MCF 10A (cell line): ENCODE data around the gene ASB2. TPM values are rescaled to one million over a fixed set of nuclear protein-coding genes. Genes with fewer than 3 reads are reported as not detected.
A peak's percentile ranks its signal among the peaks of the same experiment; 100 is the strongest.

Experiments used
- BruUV-seq: library from RNA; stranded (reverse); fragments of 400-500 nt; replicated peaks from 2 replicates; lab custom pipeline; 2021; lab: Mats Ljungman, UMichigan
- CTCF ChIA-PET: fragments of 300-600 bp; sonication (Branson Sonifier 250); formaldehyde crosslinking; extraction: SDS; loops from one replicate; lab custom pipeline; 2021; ENCODE audit warnings: antibody characterized with exemption, inconsistent platforms; lab: Yijun Ruan, JAX
- POLR2A ChIA-PET: fragments of 300-600, 350-650 bp; sonication (Branson Sonifier 250); formaldehyde crosslinking; extraction: SDS; loops from one replicate; lab custom pipeline; 2020; ENCODE audit warnings: antibody characterized with exemption, inconsistent platforms; lab: Yijun Ruan, JAX
- DNase-seq: peaks from one replicate; pipeline ENCODE4 v3.0.0-alpha.2; 2018; ENCODE audit not compliant: unreplicated experiment
- H3K27ac Mint-ChIP-seq: one replicate; pipeline ENCODE4 v1.8.0; 2022; ENCODE audit warnings: mild to moderate bottlenecking, low read depth, mixed read lengths; ENCODE audit not compliant: unreplicated experiment
- H3K27me3 Mint-ChIP-seq: one replicate; pipeline ENCODE4 v1.8.0; 2022; ENCODE audit warnings: mixed read lengths; ENCODE audit not compliant: insufficient read depth, unreplicated experiment
- H3K36me3 Mint-ChIP-seq: one replicate; pipeline ENCODE4 v1.8.0; 2022; ENCODE audit warnings: mild to moderate bottlenecking, moderate library complexity, mixed read lengths; ENCODE audit not compliant: insufficient read depth, unreplicated experiment
- H3K4me1 Mint-ChIP-seq: one replicate; pipeline ENCODE4 v1.8.0; 2022; ENCODE audit warnings: mixed read lengths; ENCODE audit not compliant: insufficient read depth, unreplicated experiment
- H3K4me3 Mint-ChIP-seq: one replicate; pipeline ENCODE4 v1.8.0; 2022; ENCODE audit warnings: mild to moderate bottlenecking, moderate library complexity, mixed read lengths; ENCODE audit not compliant: unreplicated experiment
- H3K9me3 Mint-ChIP-seq: one replicate; pipeline ENCODE4 v1.8.0; 2022; ENCODE audit warnings: mixed read lengths; ENCODE audit not compliant: unreplicated experiment
- intact Hi-C: fragments of 100-400 bp; cut with micrococcal nuclease; formaldehyde crosslinking; loops from 2 replicates; pipeline ENCODE4 v1.14.1; 2022
- total RNA-seq: library from RNA; stranded (reverse); gene quantifications from 2 replicates; pipeline ENCODE4 v1.2.3, GENCODE V29; 2022
- TF ChIP-seq, protein P1 (sequence below): fragments of 200-600 bp; IDR thresholded peaks from one replicate; pipeline ENCODE4 v1.8.0; 2022; ENCODE audit warnings: antibody characterized with exemption, mild to moderate bottlenecking; ENCODE audit not compliant: unreplicated experiment

The ASB2 gene
- total RNA-seq, 1 experiment from 2014 or later = not detected

DNA sequence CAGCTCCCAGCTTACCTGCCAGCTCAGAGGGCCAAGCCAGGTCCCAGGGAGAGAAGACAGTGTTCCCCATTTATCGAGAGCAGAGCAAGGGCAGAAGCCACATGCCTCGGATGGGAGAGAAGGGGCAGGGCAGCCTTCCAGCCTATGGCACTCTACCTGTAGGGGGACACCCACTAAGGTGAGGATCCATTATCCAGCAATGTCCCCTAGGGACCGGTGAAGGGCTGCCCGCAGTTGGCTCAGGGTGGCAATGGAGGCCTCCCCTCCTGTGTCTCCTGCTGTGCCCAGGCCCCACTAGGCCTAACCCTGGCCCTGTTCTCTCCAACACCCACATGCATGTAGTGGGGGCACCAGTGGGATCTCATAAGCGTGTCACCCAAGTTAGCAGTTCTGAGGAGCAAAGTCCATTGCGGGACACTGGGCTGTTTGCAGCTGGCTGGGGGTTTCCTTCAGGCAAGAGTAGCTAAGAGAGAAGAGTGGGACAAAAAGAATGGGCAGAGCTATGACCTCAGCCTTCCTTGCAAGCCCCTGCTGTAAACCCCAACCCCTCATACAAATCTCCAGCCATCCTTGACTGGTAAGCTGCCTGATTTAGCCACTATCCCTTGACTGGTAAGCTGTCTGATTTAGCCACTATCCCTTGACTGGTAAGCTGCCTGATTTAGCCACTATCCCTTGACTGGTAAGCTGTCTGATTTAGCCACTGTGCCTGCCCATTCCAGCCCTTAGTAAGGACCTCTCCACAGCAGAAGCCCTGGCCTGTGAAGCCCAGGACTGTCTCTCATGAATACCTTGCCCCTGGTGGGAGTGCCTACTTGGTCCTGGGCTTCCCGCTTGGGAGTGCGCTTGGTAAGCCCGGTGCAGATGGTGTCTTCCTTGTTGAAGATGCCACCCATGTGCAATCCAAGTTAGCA is 5.2 kb upstream of the ASB2 start:
- intact Hi-C loops = no loop called here
- H3K4me1 Mint-ChIP-seq = peaks cover under 1% of the 10 kb centered on the region
- no peaks in the 10 kb centered on the region for H3K36me3 Mint-ChIP-seq
- H3K4me3 Mint-ChIP-seq = no peak overlapping the region
- no TSS peak for BruUV-seq
- H3K27ac Mint-ChIP-seq = no peak overlapping the region
- TF ChIP-seq, protein P1, sequence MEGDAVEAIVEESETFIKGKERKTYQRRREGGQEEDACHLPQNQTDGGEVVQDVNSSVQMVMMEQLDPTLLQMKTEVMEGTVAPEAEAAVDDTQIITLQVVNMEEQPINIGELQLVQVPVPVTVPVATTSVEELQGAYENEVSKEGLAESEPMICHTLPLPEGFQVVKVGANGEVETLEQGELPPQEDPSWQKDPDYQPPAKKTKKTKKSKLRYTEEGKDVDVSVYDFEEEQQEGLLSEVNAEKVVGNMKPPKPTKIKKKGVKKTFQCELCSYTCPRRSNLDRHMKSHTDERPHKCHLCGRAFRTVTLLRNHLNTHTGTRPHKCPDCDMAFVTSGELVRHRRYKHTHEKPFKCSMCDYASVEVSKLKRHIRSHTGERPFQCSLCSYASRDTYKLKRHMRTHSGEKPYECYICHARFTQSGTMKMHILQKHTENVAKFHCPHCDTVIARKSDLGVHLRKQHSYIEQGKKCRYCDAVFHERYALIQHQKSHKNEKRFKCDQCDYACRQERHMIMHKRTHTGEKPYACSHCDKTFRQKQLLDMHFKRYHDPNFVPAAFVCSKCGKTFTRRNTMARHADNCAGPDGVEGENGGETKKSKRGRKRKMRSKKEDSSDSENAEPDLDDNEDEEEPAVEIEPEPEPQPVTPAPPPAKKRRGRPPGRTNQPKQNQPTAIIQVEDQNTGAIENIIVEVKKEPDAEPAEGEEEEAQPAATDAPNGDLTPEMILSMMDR = no peak
- DNase-seq = no peak
- CTCF ChIA-PET = interaction anchor here (0.7 to 1.4 kb wide), 3 partner anchors 10 to 306 kb away, joined by 3 to 4 read pairs (median 3); no protein-coding TSS in a partner anchor
- H3K9me3 Mint-ChIP-seq = no peaks in the 10 kb centered on the region
- POLR2A ChIA-PET = no interaction called here
- H3K27me3 Mint-ChIP-seq = peaks cover 8% of the 10 kb centered on the region

DNA sequence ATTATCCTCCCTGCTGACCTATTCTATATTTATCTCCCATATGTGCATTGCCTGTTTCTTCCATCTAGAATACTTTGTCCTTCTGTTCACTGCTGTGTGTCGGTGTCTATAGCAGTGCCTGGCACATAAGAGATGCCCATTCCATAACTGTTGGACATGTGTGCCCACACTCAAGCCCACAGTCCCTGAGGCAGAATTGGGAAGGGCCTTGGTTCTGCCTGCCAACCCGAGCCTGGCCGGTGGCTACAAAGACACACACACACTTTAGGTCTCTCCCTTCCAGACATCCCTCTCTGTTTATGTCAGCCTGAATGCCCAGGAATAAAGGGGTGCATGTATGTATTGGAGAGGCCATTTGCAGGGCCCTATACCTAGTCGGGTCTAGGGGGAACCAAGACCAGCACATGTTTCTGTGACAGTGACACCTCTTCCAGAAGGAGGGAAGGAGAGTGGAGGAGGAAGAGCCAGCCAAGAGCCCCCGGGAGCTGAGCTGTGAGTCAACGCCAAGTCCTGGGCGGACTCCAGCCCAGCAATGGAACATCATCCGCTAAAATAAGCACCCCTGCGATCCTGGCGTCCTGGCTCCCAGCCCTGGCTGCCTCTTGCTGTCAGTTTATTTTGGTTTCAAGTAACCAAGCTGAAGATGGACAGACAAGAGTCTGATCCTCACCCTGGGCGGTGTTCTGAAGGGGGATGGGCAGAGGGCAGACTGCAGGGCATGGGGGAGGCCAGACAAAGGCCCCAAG is 4.3 kb upstream of the ASB2 start:
- no peaks in the 10 kb centered on the region for H3K9me3 Mint-ChIP-seq
- intact Hi-C loops = no loop called here
- POLR2A ChIA-PET = no interaction called here
- TF ChIP-seq, protein P1 = no peak
- H3K36me3 Mint-ChIP-seq = no peaks in the 10 kb centered on the region
- BruUV-seq = no TSS peak
- H3K4me3 Mint-ChIP-seq = no peak overlapping the region
- no peaks in the 10 kb centered on the region for H3K4me1 Mint-ChIP-seq
- no peak overlapping the region for H3K27ac Mint-ChIP-seq
- H3K27me3 Mint-ChIP-seq = peaks cover 17% of the 10 kb centered on the region
- DNase-seq = peak; percentile 27
- CTCF ChIA-PET = interaction anchor here (0.7 kb wide), 1 partner anchor 305 kb away, joined by 3 read pairs; no protein-coding TSS in a partner anchor

DNA sequence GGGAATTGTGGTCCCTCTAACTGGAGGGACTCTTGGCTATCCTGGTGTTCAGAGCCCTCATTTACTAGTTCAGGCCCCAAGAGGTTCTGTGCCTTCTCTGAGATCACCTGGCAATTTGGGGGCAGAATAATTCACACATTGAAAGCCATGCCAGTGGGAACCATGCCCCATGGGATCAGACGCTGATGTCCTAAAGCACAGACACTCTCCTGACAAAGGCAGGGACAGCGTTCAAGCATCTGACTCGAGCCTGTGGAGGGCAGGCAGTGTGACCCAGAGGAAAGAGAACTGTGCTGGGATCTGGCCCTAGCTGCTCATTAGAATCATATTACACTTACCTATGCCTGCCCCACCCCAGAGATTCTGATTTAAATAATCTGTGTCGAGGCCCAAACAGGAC is 2.4 kb upstream of the ASB2 start:
- BruUV-seq = no TSS peak
- POLR2A ChIA-PET = no interaction called here
- H3K36me3 Mint-ChIP-seq = no peaks in the 10 kb centered on the region
- H3K27me3 Mint-ChIP-seq = peaks cover 23% of the 10 kb centered on the region
- H3K27ac Mint-ChIP-seq = no peak overlapping the region
- TF ChIP-seq, protein P1 = no peak
- H3K4me3 Mint-ChIP-seq = no peak overlapping the region
- H3K4me1 Mint-ChIP-seq = no peaks in the 10 kb centered on the region
- H3K9me3 Mint-ChIP-seq = no peaks in the 10 kb centered on the region
- intact Hi-C loops = no loop called here
- CTCF ChIA-PET = interaction anchor here (0.6 kb wide), 2 partner anchors 24 to 459 kb away, joined by 3 read pairs; no protein-coding TSS in a partner anchor
- DNase-seq = no peak
